RPMI8226 (cell line): ENCODE data around the gene MRO.
A peak's percentile ranks its signal among the peaks of the same experiment; 100 is the strongest.

Experiments
- DNase-seq: peaks from one replicate; pipeline ENCODE4 v3.0.0-alpha.2; 2015

The MRO gene

GRCh38 chr18:50832754-50833153 is 12.9 kb upstream of the MRO start:
- no peak for DNase-seq

- peak; percentile 69 for DNase-seq
Measured at GRCh38 chr18:50830544-50830943, 10.7 kb upstream of the MRO start.

DNA sequence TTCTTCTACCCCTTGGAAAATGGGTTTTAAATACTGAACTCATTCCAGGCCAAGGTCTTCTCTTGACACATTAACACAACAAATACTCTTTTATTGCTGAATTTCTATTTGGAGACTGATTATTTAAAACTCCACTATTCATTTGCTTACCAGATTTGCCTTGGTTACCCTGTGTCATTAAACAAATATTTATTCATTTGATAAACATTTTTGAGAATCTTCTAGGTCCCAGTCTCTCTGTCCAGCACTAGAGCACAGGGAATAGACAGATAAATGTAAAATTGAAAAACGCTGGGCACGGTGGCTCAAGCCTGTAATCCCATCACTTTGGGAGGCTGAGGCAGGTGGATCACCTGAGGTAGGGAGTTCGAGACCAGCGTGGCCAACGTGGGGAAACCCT is 9.8 kb upstream of the MRO start:
- DNase-seq = no peak

GRCh38 chr18:50826027-50826426 is 6.2 kb upstream of the MRO start:
- DNase-seq = no peak

GRCh38 chr18:50825621-50826020 is 5.8 kb upstream of the MRO start:
- no peak for DNase-seq

GRCh38 chr18:50822756-50823155 is 2.9 kb upstream of the MRO start:
- DNase-seq = no peak

DNA sequence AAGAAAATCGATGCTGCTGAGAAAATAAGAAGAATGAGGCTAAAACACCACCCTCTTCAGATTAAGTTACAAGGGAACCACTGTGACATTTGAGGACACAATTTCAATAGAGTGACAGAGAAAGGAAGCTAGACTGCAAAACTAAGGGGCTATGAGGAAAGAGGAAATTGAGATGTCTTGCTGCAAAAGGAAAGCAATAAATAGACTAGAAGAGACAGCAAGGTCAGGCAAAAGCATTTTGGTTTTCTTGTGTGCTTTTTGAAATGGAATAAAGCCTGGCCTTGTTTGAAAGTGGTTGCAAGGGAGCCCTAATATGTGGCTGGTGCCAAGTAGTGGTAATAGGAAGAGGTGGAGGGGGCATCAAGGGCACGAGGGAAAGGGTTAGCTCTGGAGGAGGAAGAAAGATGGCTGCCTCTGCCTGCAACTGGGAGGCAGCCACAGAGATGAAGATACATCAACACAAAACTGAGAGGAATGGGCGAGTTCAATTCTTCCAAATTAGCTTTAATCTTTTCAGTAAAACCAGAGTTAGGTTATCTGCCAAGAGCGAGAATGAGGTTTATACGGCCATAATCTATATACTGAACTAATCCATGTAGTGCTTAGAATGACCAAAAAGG is 1.2 kb upstream of the MRO start:
- DNase-seq = no peak

- peak; percentile 15 for DNase-seq
Measured at GRCh38 chr18:50819027-50819727, 639 bp downstream of the MRO start.

DNA sequence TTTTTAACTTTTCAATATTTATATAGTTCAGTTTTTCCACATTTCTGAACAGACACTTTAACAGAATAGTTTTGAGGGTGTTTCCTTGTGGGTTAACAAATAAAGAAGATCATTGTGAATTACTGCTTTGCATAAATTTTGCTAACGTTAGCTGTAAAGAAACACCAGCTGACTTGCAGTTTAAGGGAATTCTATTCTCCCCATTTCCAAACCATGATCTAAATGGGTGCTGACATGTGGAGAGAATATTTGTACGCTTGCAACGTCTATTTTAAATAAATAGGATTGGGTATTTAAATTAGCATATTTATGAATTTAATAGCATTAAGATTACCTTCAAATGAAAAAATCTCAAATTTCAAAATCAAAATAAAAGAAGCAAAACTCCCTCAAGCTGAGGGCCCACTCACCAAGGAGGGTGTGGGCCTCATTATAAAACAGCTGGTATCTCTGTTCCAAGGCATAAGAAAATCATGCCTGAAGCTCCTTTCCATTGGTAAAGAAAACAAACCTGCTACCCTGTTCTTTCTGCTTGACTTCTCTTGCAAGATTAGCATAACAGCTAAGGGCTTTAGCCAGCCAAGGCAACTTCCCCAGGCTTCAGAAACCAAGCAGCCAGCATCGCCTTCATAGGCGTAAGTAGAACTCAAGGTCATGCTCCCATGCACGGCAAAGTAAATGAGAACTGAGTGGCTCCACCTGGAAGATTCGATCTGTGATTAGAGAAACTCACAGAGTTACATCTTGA is 3.2 kb downstream of the MRO start:
- DNase-seq = no peak

DNA sequence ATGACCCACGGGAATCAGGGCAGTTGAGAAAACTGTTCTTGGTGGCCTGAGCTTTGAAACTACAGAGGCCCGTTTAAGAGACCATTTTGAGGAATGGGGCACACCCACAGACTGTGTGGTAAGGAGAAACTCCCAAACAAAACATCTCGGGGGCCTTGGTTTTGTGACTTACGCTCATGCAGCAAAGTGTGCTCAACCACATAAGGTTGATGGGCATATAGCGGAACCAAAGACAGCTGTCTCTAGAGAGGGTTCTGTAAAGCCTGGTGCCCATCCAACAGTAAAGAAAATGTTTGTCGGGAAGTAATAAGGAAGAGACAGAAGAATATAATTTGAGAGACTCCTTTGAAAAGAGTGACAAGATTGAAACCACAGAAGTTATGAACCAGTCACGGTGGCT is 5.4 kb downstream of the MRO start:
- DNase-seq = no peak

- DNase-seq = no peak
Measured at GRCh38 chr18:50813353-50813752, 6.5 kb downstream of the MRO start.

DNA sequence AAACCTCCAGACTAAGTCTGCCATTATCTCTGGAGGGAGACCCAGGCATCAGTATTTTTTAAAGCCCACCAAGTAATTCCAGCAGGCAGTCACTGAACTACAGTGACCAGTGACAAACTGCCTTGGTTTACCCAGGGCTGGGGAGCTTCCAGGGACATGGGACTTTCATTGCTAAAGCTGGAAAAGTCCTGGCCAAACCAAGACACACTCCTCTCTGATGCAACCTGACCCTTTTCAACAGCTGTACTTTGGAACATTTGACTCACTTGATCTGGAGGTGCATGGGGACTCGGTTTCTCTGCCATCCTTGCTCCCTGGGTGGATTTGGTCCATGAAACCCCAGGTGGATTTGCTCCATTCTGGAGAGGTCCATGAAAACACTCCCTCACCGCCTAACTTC is 7.0 kb downstream of the MRO start:
- no peak for DNase-seq

DNA sequence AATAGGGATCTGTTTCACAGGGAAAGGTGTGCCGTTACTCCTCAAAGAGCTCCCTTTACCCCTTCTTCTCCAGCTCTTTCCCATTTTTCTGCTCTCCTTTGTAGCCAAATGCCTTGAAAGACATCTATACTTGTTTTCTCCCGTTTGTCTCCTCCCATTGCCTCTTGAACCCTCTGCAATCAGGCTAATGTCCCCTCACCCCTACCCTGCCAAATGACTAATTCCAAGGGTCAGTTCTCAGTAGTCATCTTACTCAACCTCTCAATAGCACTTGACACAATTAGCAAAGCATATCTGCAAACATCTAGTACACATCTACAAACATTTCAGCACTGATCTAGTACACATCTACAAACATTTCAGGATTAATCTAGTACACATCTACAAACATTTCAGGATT is 12.6 kb downstream of the MRO start:
- DNase-seq = no peak

DNA sequence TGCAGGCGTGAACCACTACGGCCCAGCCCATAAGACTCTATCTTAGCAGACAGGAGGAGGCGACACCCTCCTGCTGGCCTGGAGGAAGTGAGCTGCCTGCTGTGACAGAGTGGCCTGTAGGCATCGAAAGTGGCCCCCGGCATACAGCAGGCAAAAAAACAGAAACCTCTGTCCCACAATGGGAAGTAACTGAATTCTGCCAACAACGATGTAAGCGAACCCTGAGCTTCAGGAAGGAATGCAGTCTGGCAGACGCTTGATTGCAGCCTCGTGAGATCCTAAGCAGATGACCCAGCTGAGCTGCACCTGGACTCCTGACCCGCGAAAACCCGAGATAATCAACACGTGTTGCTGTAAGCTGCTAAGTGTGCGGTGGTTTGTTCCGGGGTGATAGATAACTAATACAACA is 13.6 kb downstream of the MRO start:
- DNase-seq = peak; percentile 68

DNA sequence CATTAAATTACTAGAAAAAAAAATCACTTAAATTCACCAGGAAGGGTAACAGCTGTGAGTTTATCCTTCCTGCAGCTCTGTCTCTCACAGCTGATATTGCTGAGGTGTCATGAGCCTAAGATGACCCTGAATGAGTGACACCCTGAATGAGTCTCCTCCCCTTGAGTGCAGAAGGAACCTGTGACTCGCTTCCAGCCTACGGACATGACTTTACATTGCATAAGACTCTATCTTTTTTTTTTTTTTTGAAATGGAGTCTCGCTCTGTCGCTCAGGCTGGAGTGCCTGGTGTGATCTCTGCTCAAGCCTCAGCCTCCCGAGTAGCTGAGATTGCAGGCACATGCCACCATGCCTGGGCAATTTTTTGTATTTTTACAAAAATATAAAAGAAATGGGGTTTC is 14.1 kb downstream of the MRO start:
- DNase-seq = no peak

DNA sequence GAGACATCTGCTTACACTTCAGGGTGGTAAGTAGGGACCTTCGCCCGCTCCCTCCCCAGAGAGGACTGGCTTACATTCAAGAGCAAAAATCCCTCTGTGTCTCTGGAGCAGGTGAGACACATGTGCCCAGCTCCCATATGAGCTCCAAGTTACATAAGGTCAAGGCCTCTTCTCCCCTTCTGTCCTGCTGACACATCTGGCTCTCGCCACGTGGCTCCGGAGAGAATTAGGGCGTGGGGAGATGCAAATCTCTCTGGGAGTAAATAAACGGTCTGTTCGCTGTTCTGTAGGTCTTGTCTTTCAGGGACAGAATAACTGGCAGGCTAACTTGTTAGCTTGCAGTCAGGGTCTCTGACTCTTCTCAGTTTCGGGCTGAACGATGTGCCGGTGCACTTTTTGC is 16.2 kb downstream of the MRO start:
- DNase-seq = no peak

GRCh38 chr18:50802141-50802540 is 17.7 kb downstream of the MRO start:
- DNase-seq = no peak

- no peak for DNase-seq
Measured at GRCh38 chr18:50797142-50797541, 22.7 kb downstream of the MRO start.

- no peak for DNase-seq
Measured at GRCh38 chr18:50796495-50796894, 23.3 kb downstream of the MRO start.

DNA sequence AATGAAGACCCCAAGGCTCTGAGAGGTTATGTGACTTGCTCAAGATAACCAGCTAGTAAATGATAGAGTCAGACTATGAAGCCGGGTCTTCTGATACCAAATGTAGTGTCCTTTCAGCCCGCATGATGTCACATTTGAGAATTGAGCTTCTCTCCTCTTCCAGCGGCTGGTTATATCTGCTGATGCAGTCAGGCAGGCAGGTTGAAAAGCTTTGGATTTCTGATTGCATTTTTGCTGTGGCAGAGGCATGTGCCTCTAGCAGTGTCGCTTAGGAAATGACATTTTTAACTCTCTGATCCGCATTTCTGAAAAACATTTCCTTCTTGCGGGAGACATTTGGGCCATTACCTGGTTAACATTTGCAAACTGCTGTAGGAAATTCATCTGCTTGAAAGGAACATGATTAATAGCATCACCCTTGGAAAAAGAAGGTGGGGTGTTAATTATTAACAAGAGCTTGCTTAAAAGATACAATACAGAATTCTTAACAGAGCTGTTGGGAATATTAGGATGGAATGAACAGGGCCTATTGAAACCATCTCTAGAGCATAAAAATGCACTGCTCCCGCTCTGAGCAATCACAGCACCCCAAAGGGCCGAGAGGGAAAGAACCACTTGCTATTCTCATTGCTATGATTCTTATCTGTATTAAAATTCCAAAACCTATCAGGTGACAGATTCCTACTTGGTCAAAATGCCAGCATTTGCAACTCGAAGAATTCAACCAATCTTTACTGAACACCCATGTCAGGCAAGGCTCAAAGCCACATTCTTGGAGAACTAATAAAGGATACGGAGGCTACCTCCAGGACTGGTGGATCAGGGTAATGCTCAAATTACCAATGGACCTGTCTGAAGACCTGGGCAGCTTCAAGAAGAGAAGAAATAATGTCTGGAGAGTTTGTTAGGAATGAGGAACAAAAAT is 25.9 kb downstream of the MRO start:
- DNase-seq = no peak

DNA sequence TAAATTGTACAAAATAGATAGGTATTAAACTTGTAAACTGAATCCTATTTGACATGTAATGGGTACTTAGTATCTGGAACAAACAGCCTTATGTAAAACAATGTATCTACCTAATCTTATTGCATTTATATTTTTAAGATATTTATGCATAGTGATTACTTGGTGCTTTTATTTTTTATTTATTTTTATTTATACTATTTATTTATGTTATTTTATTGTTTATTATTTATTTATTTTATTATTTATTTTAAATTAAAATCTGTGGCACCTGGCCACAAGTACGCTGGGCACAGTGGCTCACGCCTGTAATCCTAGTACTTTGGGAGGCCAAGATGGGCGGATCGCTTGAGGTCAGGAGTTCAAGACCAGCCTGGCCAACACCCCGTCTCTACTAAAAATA is 26.9 kb downstream of the MRO start:
- no peak for DNase-seq

GRCh38 chr18:50791599-50792438 is 28.0 kb downstream of the MRO start:
- no peak for DNase-seq
